ENCODE data around the gene MON1B. TPM values are rescaled to one million over a fixed set of nuclear protein-coding genes. Genes with fewer than 3 reads are reported as not detected.

The MON1B gene
- total RNA-seq, 1 donor from 2014 or later: 31.9 TPM

- H3K27me3 ChIP-seq: no peaks in the 10 kb centered on the region
- H3K4me1 ChIP-seq: peaks cover 0 to 6% of the 10 kb centered on the region in 2 donors
- no peak overlapping the region for H3K27ac ChIP-seq
- H3K9me3 ChIP-seq: no peaks in the 10 kb centered on the region
- no peak for DNase-seq (ENCODE audit: low spot score in 2 of 2)
- intact Hi-C loops (cut with DNase I): no loop called here
- H3K36me3 ChIP-seq: no peaks in the 10 kb centered on the region
- no peak overlapping the region for H3K4me3 ChIP-seq
- TF ChIP-seq CTCF (IDR thresholded peaks at IDR 0.05): no peak
These were observed 22.6 kb downstream of the MON1B start for GRCh38 chr16:77213542-77214106.

DNA sequence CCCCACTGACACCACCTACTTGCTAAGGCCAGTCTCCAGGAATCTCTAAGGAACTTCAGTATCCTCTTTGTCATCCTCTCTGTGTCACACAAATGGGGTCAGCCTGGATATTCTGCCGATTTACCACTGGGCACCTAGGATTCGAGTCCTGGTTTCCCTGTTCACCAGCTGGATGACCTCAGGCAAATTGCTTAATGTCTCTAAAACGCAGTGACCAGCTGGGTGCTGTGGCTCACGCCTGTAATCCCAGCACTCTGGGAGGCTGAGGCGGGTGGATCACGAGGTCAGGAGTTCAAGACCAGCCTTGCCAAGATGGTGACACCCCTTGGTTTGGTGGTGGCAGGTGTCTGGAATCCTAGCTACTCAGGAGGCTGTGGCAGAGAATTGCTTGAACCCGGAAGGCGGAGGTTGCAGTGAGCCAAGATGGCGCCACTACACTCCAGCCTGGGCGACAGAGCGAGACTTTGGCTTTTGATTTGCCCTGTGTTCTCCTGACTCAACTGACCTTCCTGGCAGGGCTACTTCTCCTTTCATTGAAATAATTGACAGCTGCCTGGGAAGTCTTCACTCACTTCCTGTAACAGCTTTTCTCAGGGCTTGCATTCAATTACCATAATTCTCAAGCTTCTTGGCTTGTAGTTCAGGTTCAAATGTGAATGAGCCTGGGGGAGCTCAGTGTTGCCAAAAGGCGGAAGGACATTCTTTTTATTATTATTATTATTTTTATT lies 23.6 kb downstream of the MON1B start:
- Histone ChIP-seq H3K27me3 (no peaks in the 10 kb centered on the region), H3K27ac (no peak overlapping the region), H3K4me1 (peaks cover 0 to 6% of the 10 kb centered on the region in 2 donors), H3K4me3 (no peak overlapping the region), H3K9me3 (no peaks in the 10 kb centered on the region), H3K36me3 (no peaks in the 10 kb centered on the region)
- TF ChIP-seq CTCF (IDR thresholded peaks at IDR 0.05): no peak
- intact Hi-C loops (cut with DNase I): no loop called here
- no peak for DNase-seq (ENCODE audit: low spot score in 2 of 2)

GRCh38 chr16:77219437-77219836 lies 28.4 kb downstream of the MON1B start:
- Histone ChIP-seq H3K27me3 (no peaks in the 10 kb centered on the region), H3K4me1 (no peaks in the 10 kb centered on the region), H3K36me3 (no peaks in the 10 kb centered on the region), H3K9me3 (no peaks in the 10 kb centered on the region), H3K4me3 (no peak overlapping the region), H3K27ac (no peak overlapping the region)
- TF ChIP-seq CTCF (IDR thresholded peaks at IDR 0.05): no peak
- intact Hi-C loops (cut with DNase I): no loop called here
- no peak for DNase-seq (ENCODE audit: low spot score in 2 of 2)

DNA sequence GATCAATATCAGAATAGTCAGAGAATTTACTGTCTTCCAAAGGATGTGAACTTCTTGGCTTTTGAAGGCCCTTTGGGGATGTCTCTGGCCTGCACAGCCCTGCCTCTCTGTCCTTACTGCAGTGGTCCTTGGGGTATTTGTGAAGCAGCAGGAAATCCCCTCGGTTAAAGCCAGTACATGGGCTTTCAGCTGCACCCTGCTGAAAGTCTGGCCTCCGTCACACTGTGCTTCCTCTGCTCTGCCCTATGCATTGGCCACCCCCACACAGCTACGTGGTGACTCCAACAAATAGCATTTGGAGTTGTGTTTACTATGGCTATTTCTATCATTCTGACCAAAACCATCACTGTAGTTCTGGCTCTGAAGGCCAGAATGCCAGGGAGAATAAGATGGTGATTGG lies 29.4 kb downstream of the MON1B start:
- intact Hi-C loops (cut with DNase I): no loop called here
- no peak for TF ChIP-seq CTCF (IDR thresholded peaks at IDR 0.05)
- H3K36me3 ChIP-seq: no peaks in the 10 kb centered on the region
- H3K4me3 ChIP-seq: no peak overlapping the region
- H3K27ac ChIP-seq: no peak overlapping the region
- no peaks in the 10 kb centered on the region for H3K9me3 ChIP-seq
- H3K4me1 ChIP-seq: no peaks in the 10 kb centered on the region
- no peak for DNase-seq (ENCODE audit: low spot score in 2 of 2)
- H3K27me3 ChIP-seq: no peaks in the 10 kb centered on the region

DNA sequence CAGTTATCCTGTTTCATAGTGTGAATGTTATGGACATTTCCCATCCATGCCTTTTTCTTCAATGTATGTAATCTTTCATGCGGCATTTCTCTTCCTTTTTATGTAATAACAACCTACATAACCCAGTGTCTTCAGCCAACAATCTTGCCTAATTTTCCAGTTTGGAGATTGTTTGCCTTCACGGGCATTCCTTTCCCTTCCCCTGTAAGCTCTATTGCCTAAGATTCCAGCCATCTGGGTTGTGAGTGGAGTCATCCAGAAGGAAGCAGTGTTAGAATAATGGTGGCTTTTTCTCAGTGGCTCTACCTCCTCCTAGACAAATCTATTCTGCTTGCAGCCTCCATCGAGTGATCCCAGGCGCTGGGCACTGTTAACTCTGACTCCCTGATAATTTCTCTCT lies 30.5 kb downstream of the MON1B start:
- TF ChIP-seq CTCF (IDR thresholded peaks at IDR 0.05): no peak
- no peak overlapping the region for H3K4me3 ChIP-seq
- H3K27me3 ChIP-seq: no peaks in the 10 kb centered on the region
- no peak overlapping the region for H3K27ac ChIP-seq
- H3K4me1 ChIP-seq: no peaks in the 10 kb centered on the region
- no peak for DNase-seq (ENCODE audit: low spot score in 2 of 2)
- no peaks in the 10 kb centered on the region for H3K9me3 ChIP-seq
- no peaks in the 10 kb centered on the region for H3K36me3 ChIP-seq
- intact Hi-C loops (cut with DNase I): no loop called here

Data from ascending aorta (tissue), 2 donors.